Liver (tissue), 3 donors: ENCODE results near the gene SORCS2.

Experiments used
- CTCF ChIP-seq: fragments of 150-350 bp; IDR thresholded peaks from 2 replicates; pipeline ENCODE4 v1.5.1; 2017; ENCODE audit warnings: improper control_type of control experiment, low read depth, low read length; ENCODE audit not compliant: missing input control
- EGR1 ChIP-seq, 2 donors: IDR thresholded peaks; 2 replicates each; pipeline ENCODE4 v1.6.1; 2016 to 2018; ENCODE audit warnings: antibody characterized with exemption in 2 of 2, low read depth in 2 of 2
- FOXA1 ChIP-seq: IDR thresholded peaks from 2 replicates; pipeline ENCODE4 v1.6.1; 2016; ENCODE audit warnings: antibody characterized with exemption
- GABPA ChIP-seq, 2 donors: IDR thresholded peaks in 1 of 2; conservative IDR thresholded peaks in 1 of 2; 2 replicates each; pipeline ENCODE4 v1.6.1; 2016; ENCODE audit warnings: antibody characterized with exemption in 2 of 2, mild to moderate bottlenecking in 1 of 2, moderate library complexity in 1 of 2
- JUND ChIP-seq, 2 donors: IDR thresholded peaks; 2 replicates each; pipeline ENCODE4 v1.6.1; 2016; ENCODE audit warnings: antibody characterized with exemption in 2 of 2
- MAX ChIP-seq: IDR thresholded peaks from 2 replicates; pipeline ENCODE4 v1.6.1; 2016; ENCODE audit warnings: antibody characterized with exemption
- RAD21 ChIP-seq, 2 donors: IDR thresholded peaks; 2 replicates each; pipeline ENCODE4 v1.6.1; 2016; ENCODE audit warnings: antibody characterized with exemption in 2 of 2, mild to moderate bottlenecking in 2 of 2
- REST ChIP-seq: IDR thresholded peaks from 2 replicates; pipeline ENCODE4 v1.6.1; 2016; ENCODE audit warnings: antibody characterized with exemption, mild to moderate bottlenecking
- RXRA ChIP-seq, 2 donors: IDR thresholded peaks; 2 replicates each; pipeline ENCODE4 v1.6.1; 2017 to 2018; ENCODE audit warnings: antibody characterized with exemption in 2 of 2, mild to moderate bottlenecking in 1 of 2
- SP1 ChIP-seq: IDR thresholded peaks from 2 replicates; pipeline ENCODE4 v1.6.1; 2018; ENCODE audit warnings: antibody characterized with exemption, mild to moderate bottlenecking
- TAF1 ChIP-seq: conservative IDR thresholded peaks from 2 replicates; pipeline ENCODE4 v1.6.1; 2016; ENCODE audit warnings: antibody characterized with exemption, mild to moderate bottlenecking
- donor health status: healthy.
- donor health status: healthy.

GRCh38 chr4:7303561-7303960 is 111.2 kb downstream of the SORCS2 start:
- TF ChIP-seq CTCF (no peak), MAX (no peak), JUND (IDR thresholded peaks at IDR 0.05) (no peak), TAF1 (no peak), RAD21 (IDR thresholded peaks at IDR 0.05) (no peak), RXRA (IDR thresholded peaks at IDR 0.05) (no peak), SP1 (no peak), EGR1 (IDR thresholded peaks at IDR 0.05; ENCODE audit: low read depth in 2 of 2) (no peak), GABPA (IDR thresholded peaks at IDR 0.05 in 1 of 2, conservative IDR thresholded peaks at IDR 0.05 in 1 of 2) (no peak), REST (no peak), FOXA1 (no peak)
